NCI-H774 (cell line): ENCODE measurements around the gene TNXB.
"Not testable (repeated sequence)": the region's sequence is repeated elsewhere in the genome, so short reads cannot be mapped to it uniquely, and the experiment has no call there.

Experiments used
- DNase-seq: peaks from one replicate; lab custom pipeline; 2025; lab: John Stamatoyannopoulos, UW

TNXB gene

DNA sequence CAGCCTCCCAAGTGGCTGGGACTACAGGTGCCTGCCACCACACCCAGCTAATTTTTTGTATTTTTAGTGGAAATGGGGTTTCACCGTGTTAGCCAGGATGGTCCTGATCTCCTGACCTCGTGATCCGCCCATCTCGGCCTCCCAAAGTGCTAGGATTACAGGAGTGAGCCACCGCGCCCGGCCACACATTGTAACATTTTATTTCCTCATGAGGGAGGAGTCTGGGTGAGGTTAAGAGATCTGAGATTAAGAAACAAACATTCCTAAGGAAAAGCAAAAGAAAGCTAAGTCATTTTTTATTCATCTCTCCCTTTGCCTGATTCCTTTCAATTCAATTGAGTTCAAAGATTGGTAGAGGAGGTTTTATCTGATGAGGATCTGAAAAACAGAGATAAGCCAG, 35.1 kb upstream of the TNXB start:
- DNase-seq = not testable (repeated sequence)

DNA sequence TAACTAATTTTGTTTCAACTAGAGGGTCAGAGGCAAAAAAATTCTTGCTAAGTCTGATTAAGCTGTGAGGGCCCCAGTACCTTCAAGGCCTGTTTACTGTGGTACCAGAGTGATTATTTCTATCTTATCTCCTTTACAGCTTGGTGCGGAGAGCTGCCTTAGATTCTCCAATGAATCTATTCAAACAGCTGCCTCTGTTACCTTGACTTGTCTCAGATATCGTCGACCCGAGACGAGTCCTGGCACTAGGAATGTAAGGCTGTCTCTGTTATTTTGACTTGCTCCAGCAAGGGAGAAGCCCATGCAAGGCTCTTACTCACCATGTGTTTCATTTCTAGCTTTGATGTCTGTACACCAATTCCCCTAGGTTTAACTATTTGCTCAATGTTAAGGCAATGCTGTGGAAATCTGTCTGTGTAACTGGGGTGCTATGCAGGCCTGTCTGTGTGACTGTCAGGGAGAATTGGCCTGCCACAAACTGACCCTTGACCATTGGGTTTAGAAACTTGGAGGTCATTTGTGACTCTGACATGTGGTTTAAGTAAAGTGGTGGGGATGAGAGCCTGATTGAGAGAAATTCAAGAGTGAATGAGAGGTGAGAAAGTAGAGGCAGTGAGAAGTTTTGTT, 31.4 kb upstream of the TNXB start:
- no peak for DNase-seq

DNA sequence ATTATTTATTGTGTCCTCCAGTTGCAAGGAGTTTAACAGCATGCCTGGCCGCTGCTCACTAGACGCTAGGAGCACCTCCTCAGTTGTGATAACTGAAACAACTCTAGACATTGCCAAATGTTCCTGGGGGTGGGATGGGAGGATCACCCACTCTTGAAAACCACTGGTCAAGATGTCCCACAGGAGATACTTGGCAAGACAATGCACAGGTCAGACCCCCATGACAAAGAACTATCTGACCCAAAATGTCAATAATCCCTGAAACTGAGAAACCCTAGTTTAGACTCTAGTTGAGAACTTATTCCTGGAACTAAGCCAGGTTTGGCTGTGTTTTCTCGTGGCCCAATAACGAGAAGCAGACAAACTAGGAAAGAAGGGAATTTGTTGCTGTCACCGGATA, 30.5 kb upstream of the TNXB start:
- no peak for DNase-seq

DNA sequence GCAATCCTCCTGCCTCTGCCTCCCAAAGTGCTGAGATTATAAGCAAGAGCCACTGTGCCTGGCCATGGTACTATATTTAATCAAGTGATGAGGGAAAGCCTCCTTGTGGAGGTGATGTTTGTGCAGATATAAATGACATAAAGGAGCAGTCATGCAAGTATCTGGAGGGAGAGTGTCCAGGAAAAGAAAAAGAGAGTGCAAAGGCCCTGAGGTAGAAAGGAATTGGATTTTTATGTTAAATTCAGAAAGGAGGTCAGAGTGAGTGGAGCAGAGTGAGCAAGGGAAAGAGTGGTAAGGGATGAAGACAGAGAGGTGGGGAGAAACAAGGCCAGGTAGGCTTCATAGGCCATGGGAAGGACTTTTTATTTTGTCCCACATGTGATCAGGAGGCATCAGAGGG, 28.3 kb upstream of the TNXB start:
- no peak for DNase-seq

DNA sequence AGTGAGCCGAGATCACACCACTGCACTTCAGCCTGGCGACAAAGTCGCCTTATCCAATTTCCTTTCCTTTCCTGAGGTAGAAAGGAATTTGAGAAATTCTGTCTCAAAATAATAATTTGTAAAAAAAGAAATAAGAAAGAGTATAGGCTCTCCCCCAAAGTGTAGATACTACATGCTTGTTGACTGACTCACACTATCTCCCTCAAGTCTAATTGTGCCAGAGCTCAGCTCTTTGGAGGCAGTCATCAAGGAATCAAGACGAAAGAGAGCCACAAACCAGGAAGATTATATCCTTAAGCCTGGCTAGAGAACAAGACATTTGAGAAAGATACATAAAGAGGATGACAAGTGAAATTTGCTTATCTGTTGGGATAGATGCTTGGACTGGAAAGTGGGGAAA, 24.6 kb upstream of the TNXB start:
- no peak for DNase-seq

DNA sequence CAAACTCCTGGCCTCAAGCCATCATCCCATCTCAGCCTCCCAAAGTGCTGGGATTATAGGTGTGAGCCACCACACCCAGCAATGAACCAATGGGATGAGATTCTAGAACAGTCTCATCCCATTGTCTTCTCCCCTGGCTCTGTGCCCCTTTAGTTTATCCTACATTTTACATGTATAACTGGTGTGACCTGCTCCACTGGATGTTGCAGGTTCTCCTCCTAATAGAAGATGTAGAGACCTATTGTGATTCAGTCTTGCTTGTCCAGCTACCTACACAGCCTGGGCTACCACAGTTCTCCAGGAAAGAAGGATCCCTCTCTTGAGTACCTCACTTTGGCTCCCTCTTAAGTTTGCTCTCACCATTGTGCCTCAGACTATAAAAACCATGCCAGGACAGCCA, 23.0 kb upstream of the TNXB start:
- DNase-seq = no peak

DNA sequence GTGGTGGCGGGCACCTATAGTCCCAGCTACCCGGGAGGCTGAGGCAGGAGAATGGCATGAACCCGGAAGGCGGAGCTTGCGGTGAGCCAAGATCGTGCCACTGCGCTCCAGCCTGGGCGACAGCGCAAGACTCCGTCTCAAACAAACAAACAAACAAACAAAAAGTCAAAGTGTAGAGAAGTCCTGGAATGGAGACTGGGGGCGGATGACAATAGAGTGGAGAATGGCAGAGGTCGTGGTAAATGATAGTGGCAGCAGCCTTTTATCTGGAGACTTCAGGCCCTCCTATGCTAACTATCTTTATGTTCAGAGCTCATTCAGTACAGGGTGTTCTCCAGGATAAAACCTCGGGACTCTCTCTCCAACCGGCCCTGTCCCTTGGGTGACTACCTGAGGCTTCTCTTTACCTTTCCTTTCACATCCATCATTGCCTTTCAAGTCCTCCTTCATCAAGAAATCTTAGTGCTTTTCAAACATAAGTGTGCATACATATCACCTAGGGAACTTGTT, 22.4 kb upstream of the TNXB start:
- no peak for DNase-seq

DNA sequence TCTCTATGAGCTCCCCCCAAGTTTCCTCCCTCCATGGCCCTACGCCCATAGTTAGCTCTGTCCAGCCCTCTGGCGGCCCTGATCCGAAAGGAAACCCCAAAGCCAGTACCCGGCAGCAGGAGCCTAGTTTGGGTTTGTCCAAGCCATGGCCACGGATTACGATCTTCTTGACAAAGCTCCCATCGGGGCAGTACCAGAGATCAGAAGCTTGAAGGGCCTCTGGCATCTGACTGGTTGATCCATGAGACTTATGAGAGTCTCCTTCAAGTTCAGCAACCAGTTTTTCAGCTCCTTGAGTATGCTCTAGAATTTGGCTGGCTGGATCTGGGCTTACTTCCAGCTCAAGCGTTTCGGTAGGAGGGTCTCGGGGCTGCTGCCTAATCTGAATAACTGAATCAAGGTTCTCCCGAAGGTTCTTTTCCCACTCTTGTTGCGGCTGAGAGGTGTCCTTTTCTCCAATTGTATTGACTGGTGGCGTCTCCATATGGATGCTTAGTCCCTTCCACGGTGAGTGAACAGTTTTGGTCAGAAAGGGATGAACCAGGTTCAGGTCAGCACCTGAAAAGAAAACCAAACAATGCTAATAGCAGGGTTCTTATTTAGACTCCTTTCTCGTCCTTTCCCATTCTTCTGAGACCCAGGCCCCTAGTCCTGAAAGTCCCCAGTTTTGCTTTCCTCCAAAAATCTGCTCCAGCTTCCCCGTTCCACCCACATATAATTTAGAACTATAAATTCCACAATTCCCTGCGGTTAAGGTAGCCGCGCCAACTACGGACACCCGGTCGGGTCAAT, 20.4 kb upstream of the TNXB start:
- no peak for DNase-seq

DNA sequence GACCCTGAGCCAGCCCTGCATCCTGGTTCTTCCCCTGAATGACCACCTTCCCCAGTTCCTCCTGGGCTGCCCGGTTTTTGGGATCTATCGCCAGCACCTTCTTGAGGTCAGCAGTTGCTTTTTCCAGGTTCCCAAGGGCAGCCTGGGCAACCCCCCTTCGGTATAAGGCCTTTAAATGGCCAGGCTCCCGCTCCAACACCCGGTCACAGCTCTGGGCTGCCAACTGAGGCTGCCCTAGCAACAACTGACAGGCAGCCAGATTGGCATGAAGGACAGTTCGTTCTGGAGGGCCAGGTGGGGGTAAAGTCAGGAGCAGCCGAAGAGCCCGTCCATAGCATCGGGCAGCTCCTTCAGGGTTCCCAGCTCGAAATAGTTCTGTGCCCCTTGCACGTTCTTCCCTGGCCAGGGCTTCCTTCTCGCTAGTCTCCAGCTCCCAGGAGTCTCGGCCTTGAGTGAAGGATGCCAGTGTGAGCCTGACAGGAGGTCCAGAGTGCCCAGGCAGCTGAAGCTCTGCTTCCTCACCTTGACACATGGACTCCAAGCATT, 19.7 kb upstream of the TNXB start:
- DNase-seq = no peak

DNA sequence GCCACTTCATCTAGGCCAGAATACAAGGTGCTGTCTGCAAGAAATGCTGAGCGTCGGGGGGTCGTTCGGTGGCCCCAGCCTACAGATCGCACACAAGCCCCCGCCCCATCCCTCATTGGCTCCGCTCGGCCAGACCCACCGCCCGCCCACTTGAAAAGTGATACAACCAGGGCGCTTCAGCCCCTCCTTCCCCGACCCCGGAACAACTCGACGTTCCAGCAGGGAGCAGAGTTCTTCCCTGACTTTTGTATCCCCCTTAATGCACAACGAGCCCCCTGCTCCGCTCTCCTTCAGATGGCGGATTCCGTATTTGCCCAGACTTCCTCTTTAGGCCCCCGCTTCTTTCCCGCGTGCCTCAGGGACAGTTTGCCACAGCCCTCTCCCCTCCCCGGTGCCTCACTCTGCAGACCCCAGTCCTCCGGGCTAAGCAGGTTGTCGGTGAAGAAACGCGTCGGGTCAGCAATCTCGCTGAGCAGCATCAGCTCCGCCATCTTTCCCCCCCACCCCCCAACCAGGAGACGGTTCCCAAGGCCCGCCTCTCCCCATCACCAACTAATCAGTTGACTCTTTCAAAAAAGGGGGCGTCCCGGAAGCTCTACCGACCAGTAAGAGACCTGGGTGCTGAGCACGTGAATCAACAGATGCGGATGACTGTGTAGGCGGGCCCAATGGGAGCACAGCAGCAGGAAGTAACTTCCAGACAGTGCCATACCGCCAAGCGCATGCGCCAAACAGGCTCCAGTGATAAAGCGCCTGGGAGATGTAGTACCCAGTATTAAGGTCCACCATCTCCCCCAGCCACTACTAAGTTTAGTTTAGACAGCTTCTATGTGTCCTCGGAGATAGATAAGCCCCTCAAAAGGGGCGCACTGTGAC, 18.8 kb upstream of the TNXB start, which contains the start of gene ATF6B:
TSS of gene ATF6B (minus strand) at position 530 of the 876 bp plus-strand sequence. CDS start at position 491, 39 bp downstream.
- DNase-seq = peak; percentile 98

DNA sequence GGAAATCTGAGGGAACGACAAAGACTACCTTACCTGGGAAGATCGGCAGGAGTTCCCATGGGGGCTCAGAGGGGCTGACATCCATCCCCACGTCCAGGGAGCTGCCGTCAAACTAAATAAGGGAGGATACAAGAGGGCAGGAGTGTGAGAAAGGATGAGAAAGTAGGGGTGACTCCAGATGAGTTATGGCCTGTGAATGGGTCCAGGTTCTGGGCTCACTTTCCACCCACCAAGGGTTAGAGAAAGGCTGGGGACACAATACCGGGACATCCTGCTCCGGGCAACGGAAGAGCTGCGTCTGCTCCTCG, 18.2 kb upstream of the TNXB start:
- DNase-seq = no peak

DNA sequence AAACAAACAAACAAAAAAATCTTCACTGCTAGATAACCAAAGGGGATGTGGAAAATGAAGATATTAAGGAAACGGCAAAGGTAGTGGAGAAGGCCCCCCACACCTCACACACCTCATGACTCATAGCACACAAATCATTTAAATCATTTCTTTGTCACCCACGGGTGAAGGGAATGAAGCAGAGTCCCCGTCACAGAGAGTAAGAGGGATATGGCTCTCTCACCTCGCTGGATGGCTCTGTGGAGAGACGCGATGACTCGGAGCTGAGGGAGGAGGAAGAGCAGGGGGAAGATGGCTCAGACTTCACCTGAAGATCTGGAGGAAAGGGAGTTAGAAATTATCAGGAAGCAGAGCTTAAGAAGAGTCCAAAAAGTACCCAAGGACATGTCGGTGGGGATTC, 17.7 kb upstream of the TNXB start:
- DNase-seq = no peak

DNA sequence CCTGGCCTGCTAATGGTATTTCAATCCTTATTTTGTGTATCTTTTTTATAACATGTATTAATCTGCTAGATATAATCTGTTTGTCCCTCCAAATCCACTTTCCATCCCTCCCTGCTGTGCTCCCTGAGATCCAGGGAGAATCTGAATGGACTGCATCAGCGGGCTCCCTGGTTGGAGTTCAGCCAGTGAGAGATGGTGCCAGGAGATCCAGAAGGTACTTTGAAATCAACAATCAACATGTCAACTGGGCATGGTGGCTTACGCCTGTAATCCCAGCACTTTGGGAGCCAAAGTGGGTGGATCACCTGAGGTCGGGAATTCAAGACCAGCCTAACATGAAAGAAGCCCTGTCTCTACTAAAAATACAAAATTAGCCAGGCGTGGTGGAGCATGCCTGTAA, 14.5 kb upstream of the TNXB start:
- no peak for DNase-seq

DNA sequence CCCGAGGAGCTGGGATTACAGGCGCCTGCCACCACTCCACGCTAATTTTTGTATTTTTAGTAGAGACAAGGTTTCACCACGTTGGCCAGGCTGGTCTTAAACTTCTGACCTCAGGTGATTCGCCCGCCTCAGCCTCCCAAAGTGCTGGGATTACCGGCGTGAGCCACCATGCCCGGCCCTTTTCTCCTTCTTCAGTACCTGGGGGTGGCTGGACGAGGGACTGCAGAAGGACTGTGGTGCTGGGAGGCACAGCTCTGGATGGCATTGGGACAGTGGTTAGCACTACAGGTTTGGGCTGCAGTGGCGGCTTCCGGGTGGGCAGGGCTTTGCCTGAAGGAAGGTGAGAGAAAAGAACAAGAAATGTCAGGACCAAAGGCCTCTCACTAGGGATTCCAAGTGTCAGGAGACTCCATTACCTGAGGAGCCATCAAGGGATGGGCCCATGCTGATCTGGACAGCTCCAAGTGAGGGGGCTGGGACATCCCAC, 11.5 kb upstream of the TNXB start:
- no peak for DNase-seq

DNA sequence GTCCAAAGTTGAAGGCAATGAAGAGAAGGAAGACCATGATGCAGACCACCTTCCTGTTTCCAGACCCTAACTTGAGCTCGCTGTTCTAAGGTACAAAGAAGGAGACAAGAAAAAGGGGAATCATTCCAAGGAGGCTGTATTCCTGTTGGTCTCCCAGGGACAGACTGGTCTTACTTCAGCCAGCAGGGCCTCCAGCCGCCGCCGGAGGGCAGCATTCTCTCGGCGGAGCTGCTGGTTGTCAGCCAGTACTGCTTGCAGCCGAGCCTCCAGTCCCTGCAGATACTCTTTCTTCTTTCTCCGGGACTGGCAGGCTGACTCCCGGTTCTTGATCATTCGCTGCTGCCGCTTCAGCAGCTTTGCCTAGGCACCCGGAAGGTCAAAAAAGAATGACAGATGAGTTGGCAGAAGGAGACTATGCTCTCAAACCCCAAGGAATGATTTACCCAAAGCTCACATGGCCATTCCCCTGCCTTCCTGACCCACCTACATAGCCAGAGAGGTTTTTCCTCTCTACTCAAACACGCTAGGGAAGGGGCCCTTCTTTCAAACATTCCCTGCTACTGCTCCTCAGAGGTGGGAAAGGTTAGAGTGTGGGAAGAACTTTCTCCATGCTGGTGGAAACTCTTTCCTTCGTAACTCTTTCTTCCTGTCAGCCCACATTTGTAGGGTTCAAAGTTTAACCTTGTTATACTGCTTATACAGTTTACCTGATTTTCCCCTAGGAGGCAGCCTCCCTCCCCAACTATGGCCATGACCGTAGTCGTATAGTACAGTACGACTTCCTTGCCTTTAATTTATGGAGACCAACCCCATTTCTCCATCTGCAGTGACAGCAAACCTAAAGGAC, 9.9 kb upstream of the TNXB start:
- peak; percentile 63 for DNase-seq

DNA sequence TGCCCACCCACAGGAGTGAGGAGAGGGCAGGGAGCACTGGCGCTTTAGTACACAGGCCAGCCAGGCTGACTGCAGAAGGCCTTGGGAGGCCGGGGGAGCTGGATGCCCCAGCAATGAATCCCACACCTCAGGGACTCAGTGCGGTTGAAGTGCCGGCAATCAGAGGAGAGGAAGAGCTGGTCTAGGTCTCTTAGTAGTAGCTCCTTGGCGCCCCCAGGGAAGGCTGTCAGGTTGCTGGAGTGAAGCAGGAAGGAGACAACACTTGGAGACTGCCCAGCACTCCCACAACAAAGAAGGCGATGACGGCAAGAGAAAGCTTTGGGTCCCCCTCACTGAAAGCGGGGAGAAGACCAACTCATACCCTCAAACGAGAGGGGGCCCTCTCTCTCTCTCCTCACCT, 8.3 kb upstream of the TNXB start:
- no peak for DNase-seq

DNA sequence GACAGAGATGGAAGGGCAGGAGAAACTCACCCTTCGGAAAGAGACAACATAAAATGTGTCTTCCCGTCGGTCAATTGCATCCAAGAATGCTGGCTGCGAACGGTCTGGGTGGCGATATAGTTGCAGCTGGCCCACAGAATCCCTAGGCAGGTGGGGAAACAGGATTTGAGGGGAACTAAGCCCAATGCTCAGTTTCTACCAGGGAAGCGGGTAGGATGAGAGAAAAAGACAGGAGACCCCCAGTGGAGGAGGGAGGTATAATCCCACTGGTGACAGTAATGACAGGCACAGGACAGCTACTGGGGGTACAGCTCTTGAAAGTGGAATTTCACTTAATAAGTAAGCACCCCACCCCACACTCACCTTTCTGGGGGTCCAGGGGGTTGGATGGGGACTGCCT, 7.5 kb upstream of the TNXB start:
- DNase-seq = no peak

DNA sequence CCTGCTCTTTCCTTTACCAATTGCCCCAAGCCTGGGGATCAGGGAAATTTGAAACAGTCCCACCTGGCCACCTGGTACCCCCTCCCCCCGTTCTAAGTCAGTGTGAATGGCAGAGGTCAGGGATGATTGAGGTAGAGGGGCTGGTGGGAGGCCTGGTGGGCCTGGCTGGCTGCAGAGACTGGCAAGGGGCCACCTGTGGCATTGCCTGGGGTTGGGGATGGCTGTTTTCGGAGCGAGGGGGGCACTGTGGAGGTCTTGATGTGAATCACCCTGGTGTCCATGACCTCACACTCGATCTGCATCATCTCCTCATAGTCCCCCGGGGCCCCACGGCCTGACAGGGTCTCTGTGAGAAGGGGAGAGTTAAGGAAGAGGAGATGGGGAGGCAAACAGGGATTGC, 6.5 kb upstream of the TNXB start:
- no peak for DNase-seq

DNA sequence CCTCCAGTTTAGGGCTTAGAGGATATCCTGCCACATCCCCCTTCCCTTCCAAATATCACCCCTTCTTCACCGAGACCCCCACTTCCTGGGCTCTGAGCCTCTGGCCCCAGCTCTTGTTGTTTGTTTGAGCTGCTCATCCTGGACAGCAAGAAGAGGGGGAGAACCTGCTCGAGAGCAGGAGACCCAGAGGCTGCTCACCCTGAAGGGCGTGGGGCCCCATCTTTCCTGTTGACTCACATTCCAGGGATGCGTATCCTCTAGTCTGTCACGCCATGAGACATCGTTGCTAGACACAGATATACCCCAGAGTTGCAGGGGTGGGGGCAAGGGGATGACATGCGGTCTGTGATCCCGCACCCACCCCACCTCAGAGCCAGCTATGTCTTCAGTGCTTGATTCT, 5.7 kb upstream of the TNXB start:
- DNase-seq = no peak

DNA sequence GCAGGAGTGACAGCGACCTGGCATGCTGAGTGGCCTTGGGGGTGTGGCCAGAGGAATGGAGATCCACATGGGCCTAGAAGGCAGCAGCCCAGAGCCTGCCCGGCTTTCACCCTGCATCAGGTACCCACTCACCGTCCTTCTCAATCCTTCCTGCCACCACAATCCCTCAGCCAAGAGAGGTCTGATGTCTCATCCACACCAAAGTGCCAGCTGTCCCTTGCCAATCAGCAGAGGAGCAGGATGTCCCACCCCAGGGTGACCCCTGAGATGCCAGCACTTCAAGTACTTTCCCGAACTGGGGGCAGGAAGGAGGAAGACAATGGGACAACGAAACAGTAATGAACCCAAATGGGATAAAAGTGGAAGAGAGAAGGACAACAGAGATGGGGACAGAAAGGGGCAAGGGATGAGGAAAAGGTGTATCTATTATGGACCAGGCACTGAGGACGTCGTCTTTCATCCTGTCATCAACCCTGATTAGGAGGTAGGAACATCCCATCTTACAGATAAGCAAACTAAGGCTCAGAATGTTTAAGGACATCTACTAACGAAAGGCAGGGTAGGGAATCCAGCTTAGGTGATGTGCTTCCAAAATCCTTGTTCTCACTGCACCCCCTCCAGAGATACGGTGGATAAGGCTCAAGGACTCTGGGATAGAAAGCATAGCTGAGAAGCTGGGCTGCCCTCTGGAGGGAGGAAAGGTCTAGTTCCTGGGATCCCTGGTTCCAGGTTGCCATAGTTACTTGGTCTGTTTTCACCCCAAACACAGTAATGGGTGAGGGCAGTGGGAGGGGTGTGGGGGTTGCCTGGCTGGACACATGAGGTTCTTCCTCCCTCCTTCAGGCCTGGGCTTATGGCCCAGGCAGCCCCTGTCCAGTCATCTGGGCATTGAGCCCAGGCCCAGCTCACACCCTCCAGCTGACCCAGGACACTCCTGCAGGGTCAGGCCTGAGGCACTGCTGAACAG, 4.5 kb upstream of the TNXB start:
- DNase-seq = no peak
